Measurements from ENCODE around the gene RPS24.

- TF ChIP-seq CTCF (conservative IDR thresholded peaks at IDR 0.05; ENCODE audit: low read depth, low read length) (no peak), EZH2phosphoT487 (IDR thresholded peaks at IDR 0.05; ENCODE audit: borderline replicate concordance, low read length) (no peak)
These were observed 11.0 kb downstream of the RPS24 start for GRCh38 chr10:78044699-78045098.

Data from PC-3 (cell line).